GM13977 (cell line): ENCODE data around the gene PLCB1.

Experiments used
- DNase-seq: peaks from one replicate; pipeline ENCODE4 v3.0.0; 2012; ENCODE audit warnings: low spot score
- in situ Hi-C: fragments of 300-500 bp; cut with MboI; formaldehyde crosslinking; loops from one replicate; pipeline ENCODE4 v1.12.0; 2022; ENCODE audit warnings: low sequenced_read_pairs, low pct_unique_long_range_greater_than_20kb, mixed read lengths, inconsistent platforms; ENCODE audit not compliant: unreplicated experiment
- TF ChIP-seq, protein P1 (sequence below): IDR thresholded peaks from 2 replicates; pipeline ENCODE4 v1.5.1; 2012; ENCODE audit warnings: mild to moderate bottlenecking, control low read depth; ENCODE audit not compliant: insufficient read depth; ENCODE audit errors: extremely low read depth, missing control alignments

The PLCB1 gene

DNA sequence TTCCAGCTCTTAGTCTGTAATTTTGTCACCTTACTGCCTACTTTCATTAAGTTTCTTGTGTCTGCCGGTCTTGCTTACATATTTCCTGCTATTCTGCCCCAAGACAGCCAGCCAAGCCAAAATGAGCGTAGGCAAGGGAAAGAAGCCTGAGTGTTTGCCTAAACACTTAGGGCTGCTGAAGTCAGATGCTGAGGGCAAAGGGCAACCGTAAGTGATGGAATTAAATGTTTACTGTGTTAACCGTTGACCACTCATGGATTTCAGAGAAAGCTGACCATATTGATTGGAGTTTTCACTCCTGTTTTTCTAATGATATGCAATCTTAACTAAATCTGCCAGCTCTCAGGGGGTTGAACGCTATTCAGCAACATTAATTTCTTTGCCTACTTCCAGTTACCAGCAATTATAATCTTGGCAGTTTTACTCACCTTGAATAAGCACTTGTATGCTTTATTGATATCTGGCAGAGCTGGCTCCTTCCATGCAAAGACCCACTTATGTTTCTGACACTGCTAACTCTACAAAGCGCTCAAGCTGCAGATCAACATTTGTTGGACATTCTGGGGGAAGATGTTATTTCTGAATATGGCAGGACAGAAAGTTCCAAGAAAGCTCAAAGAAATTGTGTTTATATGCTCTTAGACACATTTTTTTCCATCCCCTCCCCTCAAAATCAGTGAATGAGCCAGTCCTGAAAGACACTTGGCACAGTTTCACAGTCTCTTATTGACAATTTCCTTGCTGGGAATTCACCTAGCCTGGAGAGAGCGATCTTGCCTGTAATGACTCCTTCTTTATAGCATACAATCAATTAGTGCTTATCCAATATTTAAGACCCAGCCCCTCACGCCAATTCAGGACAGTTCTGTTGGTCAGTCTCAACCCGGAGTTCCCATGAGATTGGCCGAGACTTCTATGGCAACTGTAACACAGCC, 183.8 kb downstream of the PLCB1 start:
- DNase-seq: no peak
- TF ChIP-seq, protein P1, sequence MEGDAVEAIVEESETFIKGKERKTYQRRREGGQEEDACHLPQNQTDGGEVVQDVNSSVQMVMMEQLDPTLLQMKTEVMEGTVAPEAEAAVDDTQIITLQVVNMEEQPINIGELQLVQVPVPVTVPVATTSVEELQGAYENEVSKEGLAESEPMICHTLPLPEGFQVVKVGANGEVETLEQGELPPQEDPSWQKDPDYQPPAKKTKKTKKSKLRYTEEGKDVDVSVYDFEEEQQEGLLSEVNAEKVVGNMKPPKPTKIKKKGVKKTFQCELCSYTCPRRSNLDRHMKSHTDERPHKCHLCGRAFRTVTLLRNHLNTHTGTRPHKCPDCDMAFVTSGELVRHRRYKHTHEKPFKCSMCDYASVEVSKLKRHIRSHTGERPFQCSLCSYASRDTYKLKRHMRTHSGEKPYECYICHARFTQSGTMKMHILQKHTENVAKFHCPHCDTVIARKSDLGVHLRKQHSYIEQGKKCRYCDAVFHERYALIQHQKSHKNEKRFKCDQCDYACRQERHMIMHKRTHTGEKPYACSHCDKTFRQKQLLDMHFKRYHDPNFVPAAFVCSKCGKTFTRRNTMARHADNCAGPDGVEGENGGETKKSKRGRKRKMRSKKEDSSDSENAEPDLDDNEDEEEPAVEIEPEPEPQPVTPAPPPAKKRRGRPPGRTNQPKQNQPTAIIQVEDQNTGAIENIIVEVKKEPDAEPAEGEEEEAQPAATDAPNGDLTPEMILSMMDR: no peak
- in situ Hi-C loops: no loop called here

DNA sequence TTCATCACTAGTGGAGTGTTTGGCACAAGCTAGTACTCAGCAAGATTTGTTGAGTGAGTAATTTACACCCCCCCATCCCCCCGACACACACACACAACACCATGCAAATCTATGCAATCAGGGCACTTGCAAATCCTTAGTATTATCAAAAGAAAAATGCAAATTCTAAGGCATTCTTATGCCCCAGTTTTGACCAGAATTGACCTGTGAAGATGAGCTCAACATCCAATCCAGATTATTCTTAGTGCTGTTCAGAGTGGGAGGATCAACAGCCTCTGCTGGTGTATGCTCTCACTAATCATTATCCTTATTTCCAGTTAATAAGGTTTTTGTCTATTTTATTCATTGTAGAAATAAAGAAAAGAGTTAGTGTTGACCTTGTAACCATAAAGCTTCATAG, 185.4 kb downstream of the PLCB1 start:
- TF ChIP-seq, protein P1: no peak
- no peak for DNase-seq
- in situ Hi-C loops: no loop called here

DNA sequence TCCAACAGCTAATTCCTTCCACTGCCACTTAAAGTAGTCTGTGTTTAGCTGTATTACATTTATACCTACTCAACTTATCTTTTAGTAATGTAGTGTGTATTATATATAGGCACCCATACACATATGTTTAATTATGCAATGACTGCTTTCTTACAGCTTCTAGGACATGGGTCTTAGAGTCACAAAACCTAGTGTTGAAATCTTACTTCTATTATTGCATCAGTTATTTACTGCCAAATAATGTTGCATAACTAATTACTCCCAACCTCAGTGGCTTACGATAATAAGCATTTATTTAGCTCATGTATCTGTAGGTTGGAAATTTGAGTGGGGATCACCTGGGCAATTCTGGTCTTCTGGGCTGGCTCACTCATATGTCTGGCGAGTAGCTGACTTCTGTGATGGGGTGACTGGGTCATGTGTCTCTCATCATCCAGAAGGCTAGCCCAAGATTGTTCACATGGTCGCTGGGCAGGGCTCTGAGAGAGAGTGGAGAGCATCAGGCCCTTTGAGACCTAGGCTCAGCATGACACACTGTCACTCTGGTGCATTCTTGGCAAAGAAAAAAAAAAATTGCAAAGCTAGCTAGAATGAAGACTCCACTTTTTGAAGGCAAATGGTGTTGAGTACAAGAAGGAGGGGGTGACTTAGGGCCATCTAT, 187.0 kb downstream of the PLCB1 start:
- TF ChIP-seq, protein P1: no peak
- in situ Hi-C loops: no loop called here
- DNase-seq: no peak

DNA sequence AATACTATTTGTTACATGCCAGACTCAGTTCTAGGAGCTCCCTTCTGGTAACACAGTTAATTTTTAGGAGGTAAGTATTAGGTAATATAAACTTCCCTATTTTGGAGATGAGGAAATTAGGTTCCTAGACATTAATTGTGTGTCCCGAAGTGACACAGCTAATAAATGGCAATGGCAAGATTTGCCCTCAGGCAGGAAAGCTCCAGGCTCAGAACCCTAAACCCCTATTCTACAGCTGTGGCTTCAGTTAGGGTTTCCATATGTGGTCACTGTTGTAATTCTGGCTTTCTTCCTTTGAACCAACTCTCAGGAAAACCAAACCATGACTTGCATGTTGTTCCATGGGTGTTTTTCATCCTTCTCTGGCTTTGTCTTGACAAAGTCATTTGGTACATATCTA, 188.2 kb downstream of the PLCB1 start:
- in situ Hi-C loops: no loop called here
- DNase-seq: no peak
- TF ChIP-seq, protein P1: no peak

DNA sequence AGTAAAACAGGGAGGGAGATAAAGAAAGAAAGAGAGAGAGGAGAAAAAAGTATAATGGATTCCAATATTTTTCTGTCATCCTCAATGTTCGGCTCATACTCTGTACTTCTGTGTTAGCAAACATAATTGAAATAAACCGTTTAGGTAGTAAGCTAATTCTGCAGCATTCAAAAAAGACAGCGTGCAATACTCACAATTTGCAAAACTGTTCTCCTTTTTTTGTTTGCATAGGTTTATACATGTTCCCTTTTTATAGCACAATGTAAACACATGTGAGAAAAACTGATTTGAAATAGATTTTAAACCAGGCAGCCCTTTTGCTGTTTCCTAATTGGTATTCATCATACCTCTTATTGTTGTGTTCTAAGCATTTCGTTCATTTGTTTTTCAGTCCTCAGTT, 188.9 kb downstream of the PLCB1 start:
- no peak for DNase-seq
- TF ChIP-seq, protein P1: no peak
- in situ Hi-C loops: no loop called here

DNA sequence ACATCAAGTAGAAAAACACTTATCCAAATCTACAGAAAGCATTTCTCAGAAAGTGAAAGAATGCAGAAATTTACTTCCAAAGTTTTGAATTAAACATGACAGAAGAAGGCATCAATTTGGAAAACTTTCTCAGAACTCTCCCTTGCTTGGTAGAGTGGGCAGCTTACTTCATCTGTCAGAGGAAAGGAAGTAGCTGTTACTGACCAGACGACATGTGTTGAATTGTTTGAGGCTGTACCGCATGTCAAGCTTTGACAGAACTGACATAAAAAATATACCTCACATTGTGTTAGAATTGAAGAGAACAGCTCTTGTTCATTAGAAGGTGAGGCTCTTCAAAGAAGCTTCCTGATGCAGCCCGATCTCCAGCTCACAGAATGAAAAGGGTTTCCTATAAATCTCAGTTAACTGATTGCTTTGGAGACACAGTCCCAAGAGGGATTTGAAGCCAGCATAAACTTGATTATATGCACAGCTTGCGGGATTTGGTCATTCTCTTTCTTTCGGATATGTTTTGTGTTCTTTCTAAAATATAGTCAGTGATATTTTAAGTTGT, 190.7 kb downstream of the PLCB1 start:
- no peak for DNase-seq
- in situ Hi-C loops: no loop called here
- TF ChIP-seq, protein P1: no peak
